UCSD-AML1 (cell line): ENCODE results near the gene NFIA.

Experiments used
- DNase-seq: peaks from one replicate; lab custom pipeline; 2025; ENCODE audit not compliant: unreplicated experiment; lab: John Stamatoyannopoulos, UW

The NFIA gene

GRCh38 chr1:61240878-61241277, 158.5 kb downstream of the NFIA start:
- DNase-seq: no peak

- DNase-seq: no peak
These were observed 159.1 kb downstream of the NFIA start for GRCh38 chr1:61241411-61241838.

DNA sequence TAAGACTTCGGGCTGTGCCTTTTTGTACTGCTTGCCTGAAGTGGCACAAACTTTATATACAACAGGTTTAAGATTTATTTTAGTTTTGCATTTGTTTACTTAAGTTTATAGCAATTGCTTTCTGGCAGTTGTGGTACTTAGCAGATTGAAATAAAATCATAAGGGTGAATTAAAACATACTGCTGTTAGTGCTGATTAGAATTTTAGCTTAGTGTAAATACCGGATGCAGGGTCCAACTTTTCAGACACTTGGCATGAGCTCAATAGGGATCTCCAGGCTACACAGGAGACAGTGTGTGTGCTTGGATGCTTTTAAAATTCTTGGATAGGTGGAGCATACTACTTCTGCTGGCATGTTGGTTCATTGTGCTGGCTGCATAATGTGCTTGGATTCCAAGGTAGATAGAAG, 159.6 kb downstream of the NFIA start:
- DNase-seq: no peak

DNA sequence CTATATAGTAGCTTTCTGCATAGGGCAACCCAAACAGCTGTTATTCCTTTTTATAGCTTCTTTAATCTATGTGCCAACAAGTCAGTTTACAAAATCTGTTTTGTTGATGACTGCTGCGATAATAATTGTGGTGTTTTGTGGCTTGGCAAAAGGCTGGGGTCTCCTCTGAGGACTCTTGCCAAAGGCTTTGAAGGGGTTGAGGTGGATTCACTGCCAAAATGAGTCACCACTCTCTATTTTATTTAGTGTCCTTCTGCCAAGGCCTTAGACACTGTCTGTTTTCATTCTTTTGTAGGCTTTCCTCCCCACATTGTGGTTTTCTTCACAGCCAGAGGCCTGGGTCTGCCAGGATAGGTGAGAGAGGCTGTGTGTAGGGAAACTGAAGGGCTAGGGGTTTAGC, 161.8 kb downstream of the NFIA start:
- no peak for DNase-seq

- DNase-seq: no peak
These were observed 163.5 kb downstream of the NFIA start for GRCh38 chr1:61245696-61246400.

DNA sequence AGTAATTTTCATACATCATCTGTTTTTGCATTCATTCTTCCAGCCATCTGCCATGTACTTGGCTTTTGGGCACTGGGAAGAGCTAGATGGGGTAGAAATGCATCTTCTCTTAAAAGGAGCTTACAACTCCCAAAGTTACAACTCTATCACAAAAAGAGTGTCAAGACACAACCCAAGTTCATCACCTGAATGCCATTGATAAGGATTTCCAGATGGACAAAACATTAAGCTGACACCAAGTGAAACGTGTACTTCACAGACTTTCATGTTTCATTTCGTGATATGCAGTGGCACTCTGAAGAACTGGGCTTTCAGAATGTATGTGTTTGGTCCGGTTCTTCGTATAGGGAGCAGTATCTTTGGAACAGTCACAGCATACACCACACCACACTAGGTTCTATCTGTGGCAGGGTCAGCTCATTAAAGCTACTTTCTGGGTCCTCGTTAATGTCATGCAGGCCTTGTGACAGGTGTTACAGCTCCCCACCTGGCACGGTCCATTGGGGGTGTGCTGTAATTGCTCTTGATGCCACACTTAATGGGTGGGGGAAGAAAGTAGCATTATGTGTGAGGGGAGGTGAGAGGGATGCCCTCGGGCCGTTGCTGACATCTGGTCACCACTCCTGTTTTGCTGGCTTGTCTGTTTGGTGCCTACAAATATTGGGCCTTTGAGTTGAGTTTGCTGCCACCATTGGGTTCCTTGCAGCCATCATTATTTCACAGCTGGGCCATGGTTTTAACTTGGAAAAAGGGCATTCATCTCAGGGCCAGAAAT, 164.9 kb downstream of the NFIA start:
- DNase-seq: no peak

DNA sequence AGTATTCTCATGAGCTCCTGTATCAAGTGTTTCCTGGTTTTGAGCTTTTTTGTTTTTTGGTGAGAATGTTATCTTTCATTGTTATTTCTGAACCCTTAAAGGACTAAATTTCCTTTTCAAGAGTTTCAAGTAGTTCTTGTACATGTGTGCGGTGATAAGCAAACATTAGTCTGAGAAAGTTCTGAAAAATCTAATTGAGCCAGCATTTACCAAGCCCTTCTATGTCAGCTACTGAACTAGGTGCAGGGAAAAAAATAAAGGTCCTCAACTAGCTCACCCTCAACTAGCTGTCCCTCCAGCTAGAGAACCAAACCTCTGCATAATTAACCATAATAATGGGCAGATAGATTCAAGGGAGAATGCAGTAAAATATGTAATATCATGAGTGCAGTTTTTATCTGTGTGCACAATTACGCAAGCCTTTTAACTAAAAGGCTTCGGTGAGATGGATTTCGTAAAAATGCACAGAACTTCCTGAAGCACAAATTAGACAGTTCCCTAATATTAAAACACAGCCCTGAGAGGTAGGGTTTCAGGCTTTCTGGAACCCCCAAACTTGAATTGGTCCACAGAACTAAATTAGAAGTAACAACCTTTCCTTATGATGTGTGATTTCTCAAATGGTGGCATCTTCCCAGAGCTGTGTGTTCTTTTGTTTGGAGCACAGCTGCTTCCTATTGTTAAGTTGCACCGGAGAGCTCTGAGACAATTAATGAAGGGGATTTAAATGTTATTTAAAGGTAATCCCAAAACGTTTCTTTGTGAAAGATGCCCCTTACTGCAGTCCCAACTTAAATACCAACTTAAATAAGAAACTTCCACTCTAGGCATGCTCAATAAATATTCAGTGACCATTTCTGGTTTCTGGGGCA, 165.8 kb downstream of the NFIA start:
- no peak for DNase-seq

DNA sequence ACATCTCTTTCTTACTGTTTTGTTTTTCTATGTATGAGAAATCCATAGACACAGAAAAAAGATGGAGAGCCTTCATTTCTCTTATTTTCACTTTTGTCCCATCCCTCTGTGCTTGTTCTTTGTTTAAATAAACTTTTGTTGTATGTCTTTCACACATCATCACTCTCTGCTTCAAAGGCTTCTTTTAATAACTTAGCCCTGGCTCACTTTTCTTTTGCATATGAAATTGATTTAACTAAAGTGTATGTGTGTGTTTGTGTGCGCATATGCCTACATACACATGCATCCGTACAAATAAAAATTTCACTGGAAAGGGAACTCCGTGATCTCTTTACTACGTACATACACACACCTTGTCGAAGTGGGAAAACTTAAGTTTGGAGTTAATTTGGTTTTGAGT, 168.6 kb downstream of the NFIA start:
- no peak for DNase-seq

DNA sequence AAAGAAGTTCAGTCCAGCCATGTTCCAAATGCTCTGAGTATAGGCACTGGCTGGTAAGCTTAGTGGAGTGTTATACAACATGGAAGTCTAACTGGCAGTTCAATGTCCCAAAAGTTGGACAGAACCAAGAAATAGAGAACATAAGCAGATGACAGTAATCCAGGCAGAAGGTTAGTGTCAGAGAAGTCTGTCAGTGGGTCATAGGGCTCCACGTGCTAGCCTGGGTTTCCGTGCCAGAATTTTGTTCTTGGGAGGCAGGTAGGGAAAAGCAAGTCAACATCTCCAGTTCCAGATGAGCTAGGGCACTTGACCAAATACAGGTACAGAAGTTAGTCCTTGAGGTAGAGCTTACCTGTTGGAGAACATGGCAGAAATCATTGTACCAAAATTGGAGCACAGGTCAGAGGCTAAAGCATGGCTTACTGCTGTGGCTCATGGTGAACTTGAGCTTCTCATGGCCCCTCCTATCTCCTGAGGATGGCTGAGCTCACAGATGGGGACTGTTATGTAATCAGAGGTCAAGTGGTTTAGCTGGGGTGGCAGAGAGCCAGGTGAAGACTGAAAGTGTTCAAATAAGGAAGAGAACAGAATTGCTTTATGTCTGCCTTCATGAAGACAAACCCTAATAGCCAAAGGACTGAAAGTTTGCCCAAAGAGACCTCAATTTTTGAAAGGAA, 170.8 kb downstream of the NFIA start:
- no peak for DNase-seq

GRCh38 chr1:61253912-61254633, 171.7 kb downstream of the NFIA start:
- no peak for DNase-seq

DNA sequence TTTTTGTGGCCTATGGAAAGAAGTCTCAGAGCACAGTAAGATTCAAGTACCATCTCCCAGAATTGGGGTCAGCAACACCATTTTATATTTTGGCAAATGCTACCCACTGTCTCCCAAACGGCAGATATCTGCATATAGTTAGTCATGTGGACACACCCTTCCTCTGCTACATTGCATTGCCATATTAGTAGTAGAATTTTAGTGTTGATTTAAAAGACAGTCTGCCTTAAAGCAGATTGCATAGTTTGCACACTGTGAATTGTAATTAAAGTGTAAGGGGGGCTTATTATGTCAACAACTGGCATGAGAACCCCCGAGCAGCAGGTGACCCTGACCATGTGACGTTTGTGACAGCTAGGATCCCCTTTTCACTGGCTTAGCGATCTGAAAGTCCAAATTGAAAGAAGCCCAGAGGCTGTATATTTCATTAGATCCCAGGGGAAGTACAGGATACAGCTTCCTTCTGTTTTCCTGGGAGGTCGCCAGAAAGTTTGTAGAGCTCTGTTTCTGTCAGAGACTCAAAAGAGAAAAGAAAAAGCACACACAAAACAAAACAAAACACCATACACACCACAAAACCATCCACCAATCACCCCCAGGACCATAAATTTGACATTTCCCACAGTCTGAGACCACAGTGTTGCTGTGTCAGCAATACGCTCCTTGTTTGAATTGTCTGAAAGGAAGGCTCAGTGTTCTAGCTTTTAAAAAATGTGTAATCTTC, 172.4 kb downstream of the NFIA start:
- no peak for DNase-seq

DNA sequence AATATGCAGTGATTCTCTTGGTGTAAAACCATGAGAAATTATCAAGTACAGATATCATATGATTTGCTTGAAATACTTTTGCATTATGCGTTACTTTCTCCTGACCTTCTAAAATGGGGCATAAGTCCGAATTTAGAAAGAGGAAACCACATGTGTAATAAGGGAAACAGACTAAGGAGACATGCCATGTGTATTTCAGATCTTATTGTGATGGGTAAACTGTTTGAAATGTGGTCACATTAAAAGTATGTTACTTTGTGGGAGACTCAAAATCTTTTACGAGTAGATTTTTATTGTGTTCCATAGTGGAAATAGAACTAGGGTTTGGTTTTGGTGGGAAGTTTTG, 173.0 kb downstream of the NFIA start:
- DNase-seq: no peak

DNA sequence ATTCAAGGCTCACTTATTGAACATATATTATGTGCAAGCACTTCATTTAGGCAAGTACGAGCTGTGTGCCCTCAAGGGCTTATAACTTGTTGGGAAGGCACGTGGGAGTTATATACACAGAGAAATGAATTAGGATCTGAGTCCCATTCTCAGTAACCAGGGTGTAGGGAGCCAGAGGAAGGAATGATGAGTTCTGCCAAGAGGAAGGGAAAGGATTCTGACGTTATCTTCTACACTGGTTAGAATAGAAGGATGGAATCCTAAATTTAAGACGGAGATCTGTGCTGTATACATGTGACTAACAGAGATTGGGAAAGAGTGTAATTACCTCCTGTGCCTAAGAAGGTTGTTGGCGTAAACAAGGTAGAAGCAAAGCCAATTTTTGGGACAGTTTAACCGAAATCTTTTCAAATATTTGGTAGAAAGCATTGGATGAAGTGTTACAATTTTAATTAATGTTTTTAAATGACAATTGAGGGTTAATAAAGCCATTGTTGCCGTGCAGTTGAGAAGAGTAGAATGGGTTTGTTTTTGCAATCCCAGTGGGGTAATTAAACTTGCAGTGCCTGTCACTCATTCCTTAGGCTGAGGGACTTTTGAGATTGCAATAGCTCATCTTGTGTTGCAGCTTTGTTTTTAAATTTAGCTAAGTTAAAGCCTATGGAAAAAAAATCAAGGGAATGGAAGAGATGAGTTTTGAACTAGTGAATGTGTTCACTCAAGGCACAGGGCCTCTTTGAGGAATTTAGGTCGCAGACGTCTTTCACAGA, 177.2 kb downstream of the NFIA start:
- no peak for DNase-seq

DNA sequence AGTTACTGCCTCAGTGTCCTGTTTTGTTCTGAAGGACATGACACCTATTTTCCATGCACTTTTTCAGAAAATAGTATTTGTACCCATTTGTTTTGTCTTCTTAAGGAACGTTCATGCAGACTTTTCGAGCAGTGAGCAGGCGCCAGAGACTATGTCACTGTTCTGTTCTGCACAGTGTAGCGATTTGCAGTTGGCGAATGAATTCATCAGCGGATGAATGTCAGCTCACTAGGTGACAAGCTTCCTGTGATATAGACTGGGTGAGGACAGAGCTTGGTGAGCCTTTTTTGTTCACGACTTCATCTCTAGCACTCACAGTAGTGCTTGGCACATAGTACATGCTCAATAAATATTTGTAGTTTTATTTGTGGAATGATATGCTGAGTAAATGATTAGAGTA, 177.8 kb downstream of the NFIA start:
- DNase-seq: no peak

GRCh38 chr1:61261595-61261994, 179.2 kb downstream of the NFIA start:
- no peak for DNase-seq

GRCh38 chr1:61263905-61264824, 181.8 kb downstream of the NFIA start:
- no peak for DNase-seq

GRCh38 chr1:61264825-61265242, 182.5 kb downstream of the NFIA start:
- DNase-seq: no peak

DNA sequence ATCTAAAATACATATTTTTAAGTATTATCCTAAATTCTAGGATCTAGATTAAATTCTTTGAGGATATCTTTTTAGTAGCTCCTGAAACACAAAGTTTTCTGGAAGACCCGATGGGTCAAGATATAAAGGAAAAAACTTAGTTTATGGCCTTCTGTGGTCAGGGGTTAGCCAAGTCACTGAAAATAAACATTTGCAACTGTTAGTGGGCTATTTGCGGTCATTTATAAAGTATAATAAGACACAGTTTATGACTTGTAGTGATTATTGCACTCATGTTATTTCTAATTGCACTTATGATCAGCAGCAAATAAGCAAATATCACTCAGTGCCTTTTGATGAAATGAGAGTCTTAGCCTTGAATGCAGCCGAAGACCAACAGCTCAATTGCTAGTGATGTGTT, 183.3 kb downstream of the NFIA start:
- DNase-seq: no peak
